Hepatocyte (in vitro differentiated cells): ENCODE results near the gene CFAP77.

Source experiments
- EZH2 ChIP-seq: fragments of 200-600 bp; sonication (generic); IDR thresholded peaks from 2 replicates; pipeline ENCODE4 v1.6.1; 2016; ENCODE audit warnings: antibody characterized with exemption, mild to moderate bottlenecking, borderline replicate concordance
- EZH2phosphoT487 ChIP-seq: fragments of 200-600 bp; sonication (generic); IDR thresholded peaks from one replicate; pipeline ENCODE4 v1.6.1; 2018; ENCODE audit warnings: antibody characterized with exemption, mild to moderate bottlenecking, low read depth, moderate library complexity; ENCODE audit not compliant: unreplicated experiment, severe bottlenecking
- TF ChIP-seq, protein P1 (sequence below): fragments of 200-600 bp; sonication (generic); IDR thresholded peaks from 2 replicates; pipeline ENCODE4 v1.5.1; 2016; ENCODE audit warnings: antibody characterized with exemption, mild to moderate bottlenecking; ENCODE audit not compliant: poor library complexity

DNA sequence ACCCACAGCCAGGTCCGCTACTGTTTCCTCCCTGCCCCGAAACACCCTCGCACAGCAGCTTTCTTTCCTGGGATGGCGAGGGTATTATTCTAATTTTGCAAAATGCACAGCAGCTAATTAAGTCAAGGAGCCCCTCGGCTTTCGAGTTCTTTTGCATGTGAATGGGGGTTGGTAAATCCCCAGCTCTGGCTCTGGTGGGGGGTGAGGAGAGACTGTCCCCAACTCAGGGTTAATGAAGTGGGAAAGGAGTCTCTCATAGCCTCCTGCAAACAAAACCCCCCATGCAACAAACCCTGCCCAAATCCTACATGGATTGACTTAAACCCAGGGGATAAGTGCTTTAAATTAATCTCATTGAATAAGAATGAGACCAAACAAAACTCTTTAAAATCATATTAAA lies 181.2 kb downstream of the CFAP77 start:
- TF ChIP-seq, protein P1, sequence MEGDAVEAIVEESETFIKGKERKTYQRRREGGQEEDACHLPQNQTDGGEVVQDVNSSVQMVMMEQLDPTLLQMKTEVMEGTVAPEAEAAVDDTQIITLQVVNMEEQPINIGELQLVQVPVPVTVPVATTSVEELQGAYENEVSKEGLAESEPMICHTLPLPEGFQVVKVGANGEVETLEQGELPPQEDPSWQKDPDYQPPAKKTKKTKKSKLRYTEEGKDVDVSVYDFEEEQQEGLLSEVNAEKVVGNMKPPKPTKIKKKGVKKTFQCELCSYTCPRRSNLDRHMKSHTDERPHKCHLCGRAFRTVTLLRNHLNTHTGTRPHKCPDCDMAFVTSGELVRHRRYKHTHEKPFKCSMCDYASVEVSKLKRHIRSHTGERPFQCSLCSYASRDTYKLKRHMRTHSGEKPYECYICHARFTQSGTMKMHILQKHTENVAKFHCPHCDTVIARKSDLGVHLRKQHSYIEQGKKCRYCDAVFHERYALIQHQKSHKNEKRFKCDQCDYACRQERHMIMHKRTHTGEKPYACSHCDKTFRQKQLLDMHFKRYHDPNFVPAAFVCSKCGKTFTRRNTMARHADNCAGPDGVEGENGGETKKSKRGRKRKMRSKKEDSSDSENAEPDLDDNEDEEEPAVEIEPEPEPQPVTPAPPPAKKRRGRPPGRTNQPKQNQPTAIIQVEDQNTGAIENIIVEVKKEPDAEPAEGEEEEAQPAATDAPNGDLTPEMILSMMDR: no peak
- TF ChIP-seq EZH2: no peak
- no peak for TF ChIP-seq EZH2phosphoT487
